CD1c-positive myeloid dendritic cell (primary cell): Measurements from ENCODE around the gene KIF3A.

Experiments
- DNase-seq: peaks from one replicate; pipeline ENCODE4 v3.0.0-alpha.2; 2016; ENCODE audit errors: extremely low spot score

The KIF3A gene

DNA sequence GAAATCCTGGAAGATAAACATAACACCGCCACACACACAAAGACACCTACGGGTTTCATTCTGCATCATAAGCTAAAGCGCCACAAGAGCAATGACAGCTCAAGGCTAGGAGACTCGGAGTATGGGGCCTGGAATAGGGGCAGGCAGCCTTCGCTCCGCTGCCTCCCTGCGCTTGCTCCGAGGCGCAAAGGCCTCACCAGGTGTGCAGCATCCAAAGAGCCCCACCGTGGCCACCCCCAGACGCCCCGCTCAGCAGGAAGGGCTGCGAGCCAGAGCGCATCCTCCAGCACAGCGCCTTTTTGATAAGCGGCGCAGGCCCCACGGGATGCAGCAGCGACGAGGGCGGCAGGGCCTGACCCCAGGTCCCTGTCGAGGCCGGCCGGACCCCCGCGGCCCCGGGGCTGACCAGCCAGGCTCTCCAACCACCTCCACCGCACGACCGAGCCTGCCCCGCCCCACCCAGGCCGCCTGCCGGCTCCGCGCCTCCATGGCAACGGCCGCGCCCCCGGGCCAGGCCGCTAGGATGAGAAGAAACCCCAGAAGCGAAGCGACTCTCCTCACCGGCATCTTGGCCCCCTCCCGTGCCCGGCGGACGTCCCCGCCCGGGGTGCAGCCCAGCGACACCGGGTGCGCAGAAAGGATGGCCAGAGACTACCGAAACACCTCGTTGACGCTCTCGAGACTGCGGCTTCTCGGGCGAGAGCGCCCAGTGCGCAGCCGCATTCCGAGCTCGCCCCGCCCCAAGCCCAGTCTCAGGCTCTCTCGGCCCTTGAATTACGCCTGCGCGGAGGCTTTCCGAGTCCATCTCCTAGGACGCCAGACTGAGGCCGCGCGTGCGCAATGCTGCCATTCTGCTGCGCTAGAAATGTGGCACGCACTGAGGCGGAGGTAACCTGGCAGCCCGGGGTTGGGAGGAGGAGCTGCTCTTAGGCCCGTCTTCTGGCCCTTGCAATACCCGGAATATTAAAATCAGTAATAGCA, at the start of gene KIF3A:
KIF3A (minus strand) TSS at position 694 of the 981 bp plus-strand sequence; CDS start at position 567, 127 bp downstream.
- peak; percentile 99 for DNase-seq

DNA sequence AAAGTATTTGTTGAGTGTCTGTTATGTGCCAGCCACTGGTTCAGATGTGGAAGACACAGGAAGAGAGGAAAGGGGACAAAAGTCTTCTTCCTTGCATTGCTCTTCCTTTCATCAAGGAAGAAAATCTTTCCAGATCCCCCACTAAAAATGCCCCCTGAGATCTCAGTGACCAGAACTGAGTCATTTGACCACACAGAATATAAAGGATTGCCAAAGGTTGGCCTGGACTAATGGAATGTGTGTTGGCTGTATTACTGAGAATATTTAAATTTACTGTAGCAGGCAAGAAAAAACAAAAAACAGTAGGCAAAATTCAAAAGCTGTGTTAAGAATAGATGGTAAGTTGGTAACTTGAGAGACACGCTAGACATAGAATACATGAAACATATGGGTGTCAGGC, 49.7 kb upstream of the KIF3A start:
- no peak for DNase-seq

GRCh38 chr5:132785864-132786263, 48.5 kb upstream of the KIF3A start:
- no peak for DNase-seq

DNA sequence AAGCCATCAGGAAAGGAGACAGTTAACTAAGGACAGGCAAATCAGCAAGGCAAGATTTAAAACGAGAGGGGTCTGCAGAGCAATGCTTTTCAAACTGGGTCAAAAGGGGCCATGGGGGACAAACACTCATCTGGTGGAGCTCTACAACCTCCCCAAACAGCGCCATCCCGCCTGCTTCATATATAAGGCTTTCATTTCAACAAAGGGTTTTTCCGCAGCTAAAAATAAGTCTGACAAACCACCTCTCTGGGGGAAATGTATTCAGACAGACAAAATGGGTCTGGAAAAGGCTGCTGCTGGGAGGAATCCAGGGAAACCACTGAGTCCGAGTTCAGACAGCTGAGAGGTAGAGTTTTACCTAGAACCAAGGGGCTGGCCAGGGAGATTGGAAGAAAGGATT, 48.0 kb upstream of the KIF3A start:
- DNase-seq, result no peak

DNA sequence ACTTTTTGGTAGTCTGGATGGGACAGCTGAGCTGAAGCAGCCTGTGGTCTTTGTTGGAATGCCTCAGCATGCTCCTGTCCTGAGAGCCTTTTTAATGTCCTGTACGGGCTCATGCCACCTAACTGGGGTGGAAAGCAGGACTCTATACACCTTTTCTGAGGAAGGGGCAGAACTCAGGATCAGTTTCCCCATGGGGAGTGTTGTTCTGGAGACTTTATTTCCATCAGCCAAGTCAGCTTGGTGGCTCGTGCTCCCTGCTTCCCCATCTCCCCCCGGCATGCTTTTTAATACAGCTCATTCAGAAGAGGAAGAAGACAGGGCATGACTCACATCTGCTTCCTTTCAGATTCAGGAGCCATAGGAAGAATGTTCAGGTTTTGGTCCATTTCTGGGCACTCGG, 44.8 kb upstream of the KIF3A start:
- DNase-seq, result peak; percentile 75

DNA sequence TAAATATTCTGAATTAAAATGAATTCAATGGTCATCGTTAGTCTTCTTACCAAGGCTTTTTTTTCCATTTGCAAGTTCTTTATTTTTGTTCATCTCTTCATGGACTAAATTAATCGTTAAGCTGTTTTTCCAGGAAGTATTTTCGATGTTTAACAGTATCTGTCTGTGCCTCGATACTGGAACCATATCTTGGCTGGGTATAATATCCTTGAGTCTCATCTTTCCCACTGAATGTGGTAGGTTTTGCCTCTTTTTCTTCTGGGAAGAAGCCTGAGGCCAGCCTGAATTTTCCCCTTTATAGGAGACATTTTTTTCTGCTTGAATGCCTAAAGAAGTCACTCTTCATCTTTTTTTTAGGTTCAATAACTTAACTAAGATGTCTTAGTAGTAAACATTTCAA, 43.7 kb upstream of the KIF3A start:
- no peak for DNase-seq

- no peak for DNase-seq
Measured at GRCh38 chr5:132780577-132780976, 43.2 kb upstream of the KIF3A start.

DNA sequence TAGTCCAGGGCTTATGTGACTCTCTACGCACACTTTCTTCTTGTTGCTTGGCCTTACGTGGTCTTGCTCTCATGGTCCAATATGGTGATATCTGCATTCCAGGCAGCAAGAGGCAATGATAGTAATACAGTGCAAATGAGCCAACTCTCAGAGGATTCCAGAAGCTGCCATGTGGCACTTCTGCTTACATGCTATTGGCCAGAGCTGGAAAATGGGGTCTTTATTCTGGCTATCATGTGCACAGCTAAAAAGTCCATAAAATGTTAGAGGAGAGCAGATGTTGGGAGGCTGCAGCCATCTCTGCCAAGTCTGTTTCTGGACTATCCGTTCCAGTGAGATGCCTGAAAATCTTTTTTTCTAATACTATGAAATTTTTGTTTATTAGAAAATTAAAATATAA, 42.6 kb upstream of the KIF3A start:
- DNase-seq, result no peak

DNA sequence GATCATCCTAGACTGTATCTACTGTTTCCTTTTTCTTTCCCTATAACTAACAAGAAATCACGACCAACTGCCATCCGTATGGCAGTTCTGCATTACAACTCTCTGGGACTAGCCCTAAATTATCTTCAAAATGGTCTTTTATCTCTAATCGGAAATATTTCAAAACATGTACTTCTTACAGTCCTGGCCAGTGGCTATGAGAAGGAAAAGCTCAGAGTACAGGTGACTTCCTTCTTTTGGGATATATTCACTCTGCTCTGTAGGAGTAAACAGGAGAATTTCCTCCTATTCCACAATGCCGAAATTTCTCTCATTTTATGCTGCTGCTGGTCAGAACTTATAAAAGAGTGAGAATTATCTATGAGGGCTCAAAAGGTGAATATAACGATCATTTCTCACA, 41.5 kb upstream of the KIF3A start:
- no peak for DNase-seq

GRCh38 chr5:132778129-132778528, 40.8 kb upstream of the KIF3A start:
- DNase-seq, result no peak

DNA sequence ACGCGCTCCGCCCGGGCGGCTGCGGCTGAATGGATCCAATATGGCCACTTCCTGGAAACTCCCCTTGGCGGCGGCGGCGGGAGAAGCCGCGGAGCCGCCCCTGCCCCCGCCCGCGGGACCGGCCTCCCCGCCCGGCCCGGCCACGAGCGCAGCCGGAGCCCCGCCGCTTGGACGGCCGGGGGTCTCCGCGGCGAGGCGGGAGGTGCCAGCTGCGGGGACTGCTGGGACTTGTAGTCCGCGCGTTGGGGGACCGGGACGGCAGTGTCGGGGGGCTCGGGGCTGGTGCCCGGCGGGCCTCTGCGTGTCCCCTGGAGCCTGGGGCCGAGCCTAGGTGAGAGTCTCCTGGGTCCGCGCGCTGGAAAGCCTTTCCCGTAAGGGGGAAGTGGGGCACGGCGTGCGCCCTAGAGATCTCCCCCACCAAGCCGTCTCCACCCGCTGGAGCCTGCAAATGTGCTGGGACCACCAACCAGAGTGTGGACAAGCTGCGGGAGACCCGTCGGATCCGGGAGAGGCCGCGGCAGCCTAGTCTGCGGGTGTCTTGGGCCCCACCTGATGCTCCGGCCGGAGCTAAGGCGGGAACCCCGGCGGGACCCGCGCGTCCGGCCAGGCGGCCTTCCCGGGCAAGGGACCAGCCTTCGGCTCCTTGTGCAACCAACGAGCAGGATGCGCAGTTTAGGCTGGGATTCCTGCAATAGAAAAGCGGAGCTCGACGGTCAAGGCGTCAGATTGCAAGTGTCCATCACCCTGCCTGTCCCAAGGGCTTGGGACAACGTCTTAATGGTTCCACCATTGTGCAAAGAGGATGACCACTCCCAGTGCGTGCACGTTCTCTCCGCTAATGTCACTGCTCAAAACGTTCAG, 40.1 kb upstream of the KIF3A start, which contains the start of gene SEPTIN8:
SEPTIN8 (minus strand) TSS at position 31 of the 861 bp plus-strand sequence. CDS start 102 bp downstream, outside the sequence.
- DNase-seq, result peak; percentile 67

GRCh38 chr5:132776938-132777208, 39.5 kb upstream of the KIF3A start:
- no peak for DNase-seq

DNA sequence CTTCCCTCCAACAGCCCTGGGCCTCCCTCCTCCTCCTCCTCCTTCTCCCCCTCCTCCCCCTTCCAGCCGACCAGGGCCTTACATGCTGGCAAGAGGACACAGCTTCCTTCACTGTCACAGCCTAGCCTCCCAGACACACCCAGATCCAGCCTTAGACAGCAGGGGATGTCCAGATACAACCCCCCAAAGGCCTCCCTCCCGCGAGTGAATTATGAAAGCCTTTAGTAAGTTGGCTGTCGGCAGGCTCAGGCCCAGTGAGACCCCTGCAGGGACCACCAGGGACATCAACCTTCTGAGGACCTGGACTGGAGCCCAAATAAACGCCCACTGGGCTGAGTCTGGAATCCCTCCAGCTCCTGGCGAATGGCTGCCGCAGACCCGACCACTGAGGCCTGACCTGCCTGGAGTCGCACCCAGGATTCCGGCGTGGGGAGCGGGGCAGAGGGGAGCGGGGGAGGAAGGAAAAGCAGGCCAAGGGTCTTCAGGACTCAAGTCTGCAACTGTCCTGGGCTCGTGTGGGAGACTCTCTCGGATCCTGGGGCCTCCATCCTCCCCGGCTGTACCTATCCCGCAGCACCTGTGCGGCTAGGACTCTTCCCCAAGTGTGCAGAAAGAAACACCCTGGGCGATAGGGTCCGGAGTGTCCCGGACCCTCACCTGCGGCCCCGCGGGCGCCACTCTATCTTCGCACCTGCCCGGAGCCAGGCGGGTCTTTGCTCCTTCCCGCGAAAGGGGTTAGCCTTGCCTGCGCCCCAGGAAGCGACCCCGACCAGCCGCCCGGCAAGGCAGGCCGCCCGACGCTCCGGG, 39.0 kb upstream of the KIF3A start:
- no peak for DNase-seq

DNA sequence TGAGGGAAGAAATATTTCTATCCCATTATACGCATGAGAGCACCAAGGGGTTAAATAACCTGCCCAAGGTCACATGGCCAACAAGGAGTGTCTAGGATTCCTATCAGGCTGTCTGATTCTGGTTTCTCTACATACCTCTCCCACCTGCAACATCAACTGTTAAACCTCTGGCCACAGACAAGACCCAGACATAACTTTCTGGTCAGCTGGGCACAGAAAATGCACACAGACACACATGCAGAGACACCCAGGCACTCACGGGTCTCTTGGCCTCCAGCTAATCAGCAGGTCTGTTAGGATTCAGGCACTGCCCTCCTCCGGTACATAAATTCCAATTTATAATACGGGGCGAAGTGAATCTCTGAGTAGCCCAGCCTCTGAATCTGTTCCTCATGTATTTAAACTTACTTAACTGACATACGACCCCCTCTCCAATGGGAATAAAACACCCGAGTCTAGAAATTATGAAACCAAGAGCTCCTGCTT, 38.2 kb upstream of the KIF3A start:
- DNase-seq, result no peak

DNA sequence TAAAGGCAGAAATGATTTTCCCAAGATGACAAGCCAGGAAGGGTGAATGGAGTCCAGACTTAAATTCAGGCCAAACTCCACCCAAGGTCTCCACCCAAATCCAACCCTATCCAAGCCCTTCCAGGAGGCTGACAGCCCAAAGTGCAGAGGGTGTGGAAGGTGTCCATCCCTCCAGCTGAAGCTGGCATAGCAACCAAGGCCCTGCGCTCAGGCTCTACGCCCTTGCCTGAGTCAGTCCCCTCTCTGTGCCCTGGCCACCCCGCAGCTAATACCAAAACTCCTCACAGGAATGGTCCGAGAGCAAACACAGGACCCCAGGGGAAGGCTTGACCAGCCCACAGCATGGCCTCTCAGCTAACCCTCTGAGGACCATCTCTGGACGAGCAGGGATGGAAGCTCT, 37.5 kb upstream of the KIF3A start:
- no peak for DNase-seq

- DNase-seq, result no peak
Measured at GRCh38 chr5:132774406-132774805, 37.1 kb upstream of the KIF3A start.

DNA sequence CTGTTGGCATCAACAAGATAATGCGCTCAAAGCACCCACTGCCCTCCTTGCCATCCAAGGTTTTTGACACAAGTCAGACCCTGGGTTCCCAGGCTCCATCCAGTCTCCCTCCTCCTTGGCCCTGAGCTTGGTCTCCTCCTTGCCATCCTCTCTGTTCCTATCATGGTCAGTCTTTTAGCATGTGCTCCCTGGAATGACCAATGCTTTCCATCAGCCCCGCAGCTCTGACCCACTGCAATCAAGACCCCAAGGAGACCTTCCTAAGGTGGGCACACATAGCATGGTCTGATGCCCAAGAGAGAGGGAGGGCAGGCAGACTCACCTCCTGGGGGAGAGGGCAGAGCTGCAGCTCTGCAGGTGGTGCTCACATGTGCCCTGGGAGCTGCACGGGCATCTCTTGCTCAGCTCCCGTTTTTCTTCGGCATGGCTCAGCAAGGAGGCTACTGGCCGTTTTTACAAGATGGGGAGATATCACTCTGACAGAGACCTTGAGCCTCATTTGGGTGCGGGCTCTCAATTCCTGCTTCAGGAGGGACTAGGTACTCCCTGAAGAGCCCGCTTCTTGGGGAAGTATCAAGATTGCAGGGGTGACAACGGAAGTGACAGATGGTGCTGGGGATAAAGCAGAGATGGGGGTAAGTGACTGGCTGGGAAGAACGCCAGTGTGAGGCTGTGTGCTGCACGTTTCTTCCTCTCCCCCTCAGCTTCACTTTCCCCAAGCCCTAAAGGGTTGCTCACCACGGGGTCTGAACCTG, 36.4 kb upstream of the KIF3A start:
- no peak for DNase-seq

DNA sequence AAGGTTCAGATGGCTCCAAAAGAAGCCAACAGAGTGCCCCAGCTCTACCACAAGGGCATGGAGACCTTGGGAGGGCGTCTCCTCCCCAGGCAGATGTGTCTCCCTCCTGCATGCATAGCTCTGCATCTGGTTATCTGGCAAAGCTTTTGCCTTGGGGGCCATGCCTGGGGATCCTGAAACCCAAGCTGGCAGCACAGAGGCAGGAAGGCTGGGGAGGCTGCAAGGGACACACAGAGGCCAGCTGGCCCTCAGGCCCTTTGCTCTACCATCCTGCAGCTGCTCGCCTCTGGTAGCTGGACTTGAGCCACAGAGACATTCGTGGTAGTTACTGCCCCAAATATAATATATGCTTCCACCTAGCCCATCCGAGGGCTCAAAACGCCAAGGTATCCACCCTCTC, 35.8 kb upstream of the KIF3A start:
- DNase-seq, result no peak

DNA sequence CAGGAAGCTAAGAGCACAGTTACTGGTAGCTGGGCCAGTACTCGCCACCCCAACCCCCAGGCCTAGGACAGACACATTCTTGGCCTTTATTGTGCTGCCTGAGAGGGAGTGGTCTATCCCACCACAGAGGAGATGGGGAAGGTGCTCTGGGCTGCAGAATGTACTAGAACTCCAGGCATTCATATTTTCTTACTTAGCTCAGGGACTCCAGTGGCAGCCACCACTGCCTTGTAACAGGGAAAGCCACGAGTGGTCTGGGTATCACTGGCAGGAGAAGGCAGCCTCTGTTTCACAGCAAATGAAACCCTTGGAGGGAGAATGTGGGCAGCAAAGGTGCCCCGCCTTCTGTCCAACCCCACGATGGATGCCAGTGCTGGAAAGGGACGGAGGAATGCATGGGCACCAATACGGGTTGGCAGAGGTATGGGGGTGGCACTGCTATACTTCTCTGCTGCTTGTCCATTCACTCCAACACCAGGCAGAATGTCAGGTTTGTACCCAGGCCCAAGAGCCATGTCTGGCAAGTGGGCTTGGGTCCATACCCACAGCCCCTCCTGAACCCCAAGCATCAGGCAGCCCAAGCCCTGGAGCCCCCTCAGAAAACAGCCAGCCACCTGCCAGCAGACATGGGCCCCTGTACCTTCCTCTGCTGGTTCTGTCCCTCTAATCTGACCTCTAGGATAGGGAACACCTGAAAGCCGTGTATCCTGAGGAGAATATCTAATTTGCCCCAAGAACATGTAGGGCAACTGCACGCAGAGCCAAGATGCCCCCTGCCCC, 35.1 kb upstream of the KIF3A start:
- DNase-seq, result no peak

GRCh38 chr5:132771503-132771998, 34.2 kb upstream of the KIF3A start:
- no peak for DNase-seq
